HEK293 (cell line): ENCODE results near the gene ASB10.

Experiments
- CTCF ChIA-PET: fragments of 350-600 bp; formaldehyde crosslinking; extraction: SDS; loops from one replicate; lab custom pipeline; 2021; ENCODE audit warnings: antibody characterized with exemption; lab: Yijun Ruan, JAX
- POLR2A ChIA-PET: fragments of 300-600 bp; formaldehyde crosslinking; extraction: SDS; loops from one replicate; lab custom pipeline; 2020; ENCODE audit warnings: antibody characterized with exemption, inconsistent platforms; lab: Yijun Ruan, JAX
- H3K27ac ChIP-seq: fragments of 200-500 bp; sonication (Bioruptor generic); 2 replicates; pipeline ENCODE4 v1.5.1; 2014; ENCODE audit warnings: low read depth, low read length, control low read depth, inconsistent platforms; ENCODE audit errors: extremely low read depth
- H3K36me3 ChIP-seq, 2 experiments: fragments of 200-500 bp in 1 of 2; sonication (Bioruptor generic) in 1 of 2; 1 replicate in 1 of 2; 2 replicates in 1 of 2; pipeline ENCODE4 v1.5.1; 2014 to 2017; ENCODE audit warnings: inconsistent platforms in 2 of 2, low read length in 2 of 2; ENCODE audit not compliant: control insufficient read depth in 2 of 2, insufficient read depth in 1 of 2
- H3K4me1 ChIP-seq: fragments of 200-500 bp; sonication (Bioruptor generic); 2 replicates; pipeline ENCODE4 v1.5.1; 2014; ENCODE audit warnings: mild to moderate bottlenecking, low read length, inconsistent platforms; ENCODE audit not compliant: control insufficient read depth, insufficient read depth
- H3K4me3 ChIP-seq: 2 replicates; pipeline ENCODE4 v1.5.1; 2011; ENCODE audit warnings: low read depth, mild to moderate bottlenecking, control low read depth, low read length, moderate library complexity
- H3K9me3 ChIP-seq: fragments of 200-500 bp; sonication (Bioruptor generic); 2 replicates; pipeline ENCODE4 v1.5.1; 2014; ENCODE audit warnings: low read depth, low read length, inconsistent platforms; ENCODE audit not compliant: control insufficient read depth, insufficient read depth
- BCL11A ChIP-seq: fragments of 450-650 bp; formaldehyde crosslinking; IDR thresholded peaks from 2 replicates; pipeline ENCODE4 v1.5.1; 2016; ENCODE audit warnings: low read depth, missing biosample characterization, missing genetic modification characterization
- HIC1 ChIP-seq: fragments of 450-650 bp; formaldehyde crosslinking; IDR thresholded peaks from 2 replicates; pipeline ENCODE4 v1.5.1; 2016; ENCODE audit warnings: missing biosample characterization, missing genetic modification characterization
- KLF7 ChIP-seq: fragments of 450-650 bp; formaldehyde crosslinking; IDR thresholded peaks from 2 replicates; pipeline ENCODE4 v1.5.1; 2016; ENCODE audit warnings: missing biosample characterization, missing genetic modification characterization, borderline replicate concordance
- PRDM6 ChIP-seq: fragments of 450-650 bp; formaldehyde crosslinking; IDR thresholded peaks from 2 replicates; pipeline ENCODE4 v1.5.1; 2017; ENCODE audit warnings: missing biosample characterization, missing genetic modification characterization
- SETDB1 ChIP-seq: IDR thresholded peaks from one replicate; pipeline ENCODE4 v1.6.1; 2017; ENCODE audit warnings: mild to moderate bottlenecking, low read length, moderate library complexity, mixed read lengths; ENCODE audit not compliant: insufficient read length
- ZBTB11 ChIP-seq: fragments of 450-650 bp; formaldehyde crosslinking; conservative IDR thresholded peaks from 2 replicates; pipeline ENCODE4 v1.5.1; 2016; ENCODE audit warnings: low read depth, missing biosample characterization, missing genetic modification characterization
- ZNF121 ChIP-seq: fragments of 450-650 bp; formaldehyde crosslinking; IDR thresholded peaks from 2 replicates; pipeline ENCODE4 v1.5.1; 2016; ENCODE audit warnings: missing biosample characterization, missing genetic modification characterization
- ZNF184 ChIP-seq: fragments of 450-650 bp; IDR thresholded peaks from 2 replicates; pipeline ENCODE4 v1.5.1; 2018; ENCODE audit warnings: missing biosample characterization, mild to moderate bottlenecking, missing genetic modification characterization
- ZNF398 ChIP-seq: fragments of 450-650 bp; formaldehyde crosslinking; IDR thresholded peaks from 2 replicates; pipeline ENCODE4 v1.5.1; 2017; ENCODE audit warnings: missing biosample characterization, missing genetic modification characterization
- ZNF423 ChIP-seq: fragments of 450-650 bp; formaldehyde crosslinking; IDR thresholded peaks from 2 replicates; pipeline ENCODE4 v1.5.1; 2016; ENCODE audit warnings: missing biosample characterization, missing genetic modification characterization
- ZNF426 ChIP-seq: fragments of 450-650 bp; formaldehyde crosslinking; IDR thresholded peaks from 2 replicates; pipeline ENCODE4 v1.5.1; 2017; ENCODE audit warnings: missing biosample characterization, missing genetic modification characterization, mild to moderate bottlenecking, inconsistent platforms, moderate library complexity
- ZNF544 ChIP-seq: fragments of 450-650 bp; formaldehyde crosslinking; IDR thresholded peaks from 2 replicates; pipeline ENCODE4 v1.5.0; 2017; ENCODE audit warnings: missing biosample characterization, missing genetic modification characterization
- ZNF558 ChIP-seq: fragments of 450-650 bp; formaldehyde crosslinking; IDR thresholded peaks from 2 replicates; pipeline ENCODE4 v1.5.1; 2016; ENCODE audit warnings: missing biosample characterization, missing genetic modification characterization
- ZNF624 ChIP-seq: fragments of 450-650 bp; formaldehyde crosslinking; IDR thresholded peaks from 2 replicates; pipeline ENCODE4 v1.5.1; 2017; ENCODE audit warnings: missing biosample characterization, missing genetic modification characterization
- ZNF639 ChIP-seq: fragments of 450-650 bp; formaldehyde crosslinking; IDR thresholded peaks from 2 replicates; pipeline ENCODE4 v1.5.1; 2016; ENCODE audit warnings: missing biosample characterization, missing genetic modification characterization
- ZNF654 ChIP-seq: fragments of 450-650 bp; formaldehyde crosslinking; IDR thresholded peaks from 2 replicates; pipeline ENCODE4 v1.5.1; 2016; ENCODE audit warnings: low read depth, missing biosample characterization, missing genetic modification characterization
- ZNF664 ChIP-seq: fragments of 450-650 bp; formaldehyde crosslinking; IDR thresholded peaks from 2 replicates; pipeline ENCODE4 v1.5.1; 2016; ENCODE audit warnings: missing biosample characterization, missing genetic modification characterization
- ZNF692 ChIP-seq: fragments of 450-650 bp; formaldehyde crosslinking; IDR thresholded peaks from 2 replicates; pipeline ENCODE4 v1.5.1; 2016; ENCODE audit warnings: missing biosample characterization, missing genetic modification characterization
- ZNF704 ChIP-seq: fragments of 450-650 bp; formaldehyde crosslinking; IDR thresholded peaks from 2 replicates; pipeline ENCODE4 v1.5.1; 2016; ENCODE audit warnings: missing biosample characterization, missing genetic modification characterization
- ZNF707 ChIP-seq: fragments of 450-650 bp; formaldehyde crosslinking; IDR thresholded peaks from 2 replicates; pipeline ENCODE4 v1.5.1; 2016; ENCODE audit warnings: missing biosample characterization, missing genetic modification characterization

ASB10 gene

GRCh38 chr7:151178236-151178635 lies 8.8 kb downstream of the ASB10 start (continued):
- no peak for TF ChIP-seq BCL11A (tag by site-specific recombination)

- Histone ChIP-seq H3K36me3 (no peaks in the 10 kb centered on the region), H3K4me1 (no peaks in the 10 kb centered on the region), H3K9me3 (no peaks in the 10 kb centered on the region), H3K4me3 (no peak overlapping the region), H3K27ac (no peak overlapping the region)
- ChIA-PET POLR2A (no interaction called here), CTCF (interaction anchor here (3.2 kb wide), 1 partner anchor 53 kb away, joined by 15 read pairs; no protein-coding TSS in a partner anchor)
- no peak for TF ChIP-seq ZNF692 (tag by site-specific recombination)
- no peak for TF ChIP-seq ZBTB11 (tag by site-specific recombination)
- no peak for TF ChIP-seq SETDB1
- no peak for TF ChIP-seq PRDM6 (tag by site-specific recombination)
- no peak for TF ChIP-seq ZNF423 (tag by site-specific recombination)
Measured at GRCh38 chr7:151177310-151177709, 9.7 kb downstream of the ASB10 start.

- no peak overlapping the region for H3K4me3 ChIP-seq
- POLR2A ChIA-PET = no interaction called here
- H3K36me3 ChIP-seq = no peaks in the 10 kb centered on the region
- no peak overlapping the region for H3K27ac ChIP-seq
- no peaks in the 10 kb centered on the region for H3K4me1 ChIP-seq
- CTCF ChIA-PET = interaction anchor here (1.2 to 3.2 kb wide), 3 partner anchors 52 to 186 kb away, joined by 3 to 15 read pairs (median 5); no protein-coding TSS in a partner anchor
- no peaks in the 10 kb centered on the region for H3K9me3 ChIP-seq
- no peak for TF ChIP-seq ZNF707 (tag by site-specific recombination)
- TF ChIP-seq ZNF544 (tag by site-specific recombination) = no peak
- no peak for TF ChIP-seq ZNF426 (tag by site-specific recombination)
- no peak for TF ChIP-seq ZNF654 (tag by site-specific recombination)
- no peak for TF ChIP-seq HIC1
- no peak for TF ChIP-seq KLF7 (tag by site-specific recombination)
- TF ChIP-seq ZNF639 (tag by site-specific recombination) = no peak
- TF ChIP-seq ZNF398 (tag by site-specific recombination) = no peak
- no peak for TF ChIP-seq ZNF184
- no peak for TF ChIP-seq ZNF558 (tag by site-specific recombination)
- TF ChIP-seq ZNF624 (tag by site-specific recombination) = no peak
- no peak for TF ChIP-seq ZNF704 (tag by site-specific recombination)
- no peak for TF ChIP-seq ZNF121
- no peak for TF ChIP-seq ZNF664 (tag by site-specific recombination)
Measured at GRCh38 chr7:151176401-151176800, 10.6 kb downstream of the ASB10 start.
